ENCODE measurements around the gene PRDX3.

PRDX3 gene

GRCh38 chr10:119119400-119119799, 59.2 kb downstream of the PRDX3 start:
- DNase-seq = no peak

GRCh38 chr10:119118231-119118630, 60.4 kb downstream of the PRDX3 start:
- DNase-seq = no peak
